HEK293 (cell line): Measurements from ENCODE around the gene GJB3.

Experiments used
- CTCF ChIA-PET: fragments of 350-600 bp; formaldehyde crosslinking; extraction: SDS; loops from one replicate; lab custom pipeline; 2021; ENCODE audit warnings: antibody characterized with exemption; lab: Yijun Ruan, JAX
- POLR2A ChIA-PET: fragments of 300-600 bp; formaldehyde crosslinking; extraction: SDS; loops from one replicate; lab custom pipeline; 2020; ENCODE audit warnings: antibody characterized with exemption, inconsistent platforms; lab: Yijun Ruan, JAX
- H3K27ac ChIP-seq: fragments of 200-500 bp; sonication (Bioruptor generic); 2 replicates; pipeline ENCODE4 v1.5.1; 2014; ENCODE audit warnings: low read depth, low read length, control low read depth, inconsistent platforms; ENCODE audit errors: extremely low read depth
- H3K36me3 ChIP-seq, 2 experiments: fragments of 200-500 bp in 1 of 2; sonication (Bioruptor generic) in 1 of 2; 1 replicate in 1 of 2; 2 replicates in 1 of 2; pipeline ENCODE4 v1.5.1; 2014 to 2017; ENCODE audit warnings: inconsistent platforms in 2 of 2, low read length in 2 of 2; ENCODE audit not compliant: control insufficient read depth in 2 of 2, insufficient read depth in 1 of 2
- H3K4me1 ChIP-seq: fragments of 200-500 bp; sonication (Bioruptor generic); 2 replicates; pipeline ENCODE4 v1.5.1; 2014; ENCODE audit warnings: mild to moderate bottlenecking, low read length, inconsistent platforms; ENCODE audit not compliant: control insufficient read depth, insufficient read depth
- H3K4me3 ChIP-seq: 2 replicates; pipeline ENCODE4 v1.5.1; 2011; ENCODE audit warnings: low read depth, mild to moderate bottlenecking, control low read depth, low read length, moderate library complexity
- H3K9me3 ChIP-seq: fragments of 200-500 bp; sonication (Bioruptor generic); 2 replicates; pipeline ENCODE4 v1.5.1; 2014; ENCODE audit warnings: low read depth, low read length, inconsistent platforms; ENCODE audit not compliant: control insufficient read depth, insufficient read depth
- BCL11A ChIP-seq: fragments of 450-650 bp; formaldehyde crosslinking; IDR thresholded peaks from 2 replicates; pipeline ENCODE4 v1.5.1; 2016; ENCODE audit warnings: low read depth, missing biosample characterization, missing genetic modification characterization
- GLI4 ChIP-seq: fragments of 450-650 bp; formaldehyde crosslinking; IDR thresholded peaks from 2 replicates; pipeline ENCODE4 v1.5.1; 2016; ENCODE audit warnings: missing biosample characterization, missing genetic modification characterization
- PRDM1 ChIP-seq: fragments of 450-650 bp; formaldehyde crosslinking; IDR thresholded peaks from 2 replicates; pipeline ENCODE4; 2016; ENCODE audit warnings: missing biosample characterization, missing genetic modification characterization
- PRDM2 ChIP-seq: fragments of 450-650 bp; formaldehyde crosslinking; IDR thresholded peaks from 2 replicates; pipeline ENCODE4 v1.5.1; 2016; ENCODE audit warnings: missing biosample characterization, missing genetic modification characterization, borderline replicate concordance
- SCRT1 ChIP-seq: fragments of 450-650 bp; formaldehyde crosslinking; IDR thresholded peaks from 2 replicates; pipeline ENCODE4 v1.5.1; 2016; ENCODE audit warnings: missing biosample characterization, missing genetic modification characterization, borderline replicate concordance
- ZBTB1 ChIP-seq: fragments of 450-650 bp; formaldehyde crosslinking; IDR thresholded peaks from 2 replicates; pipeline ENCODE4 v1.5.1; 2016; ENCODE audit warnings: missing biosample characterization, missing genetic modification characterization
- ZBTB8A ChIP-seq: fragments of 450-650 bp; formaldehyde crosslinking; IDR thresholded peaks from 2 replicates; pipeline ENCODE4 v1.5.1; 2016; ENCODE audit warnings: missing biosample characterization, missing genetic modification characterization
- ZNF133 ChIP-seq: fragments of 450-650 bp; formaldehyde crosslinking; IDR thresholded peaks from 2 replicates; pipeline ENCODE4 v1.5.1; 2016; ENCODE audit warnings: missing biosample characterization, missing genetic modification characterization
- ZNF621 ChIP-seq: fragments of 450-650 bp; formaldehyde crosslinking; IDR thresholded peaks from 2 replicates; pipeline ENCODE4 v1.5.1; 2017; ENCODE audit warnings: missing biosample characterization, missing genetic modification characterization
- ZNF654 ChIP-seq: fragments of 450-650 bp; formaldehyde crosslinking; IDR thresholded peaks from 2 replicates; pipeline ENCODE4 v1.5.1; 2016; ENCODE audit warnings: low read depth, missing biosample characterization, missing genetic modification characterization
- ZNF768 ChIP-seq: fragments of 450-650 bp; formaldehyde crosslinking; IDR thresholded peaks from 2 replicates; pipeline ENCODE4 v1.5.1; 2018; ENCODE audit warnings: missing biosample characterization, mild to moderate bottlenecking, missing genetic modification characterization
- ZSCAN16 ChIP-seq: fragments of 450-650 bp; formaldehyde crosslinking; IDR thresholded peaks from 2 replicates; pipeline ENCODE4 v1.5.1; 2016; ENCODE audit warnings: missing biosample characterization, missing genetic modification characterization
- ZSCAN18 ChIP-seq: fragments of 450-650 bp; formaldehyde crosslinking; IDR thresholded peaks from 2 replicates; pipeline ENCODE4 v1.5.1; 2016; ENCODE audit warnings: missing biosample characterization, missing genetic modification characterization
- ZXDB ChIP-seq: fragments of 450-650 bp; formaldehyde crosslinking; IDR thresholded peaks from 2 replicates; pipeline ENCODE4 v1.5.1; 2016; ENCODE audit warnings: missing biosample characterization, missing genetic modification characterization
- TF ChIP-seq, protein P1 (sequence below): fragments of 450-650 bp; formaldehyde crosslinking; IDR thresholded peaks from 2 replicates; pipeline ENCODE4 v1.5.1; 2016; ENCODE audit warnings: missing biosample characterization, missing genetic modification characterization

The GJB3 gene

DNA sequence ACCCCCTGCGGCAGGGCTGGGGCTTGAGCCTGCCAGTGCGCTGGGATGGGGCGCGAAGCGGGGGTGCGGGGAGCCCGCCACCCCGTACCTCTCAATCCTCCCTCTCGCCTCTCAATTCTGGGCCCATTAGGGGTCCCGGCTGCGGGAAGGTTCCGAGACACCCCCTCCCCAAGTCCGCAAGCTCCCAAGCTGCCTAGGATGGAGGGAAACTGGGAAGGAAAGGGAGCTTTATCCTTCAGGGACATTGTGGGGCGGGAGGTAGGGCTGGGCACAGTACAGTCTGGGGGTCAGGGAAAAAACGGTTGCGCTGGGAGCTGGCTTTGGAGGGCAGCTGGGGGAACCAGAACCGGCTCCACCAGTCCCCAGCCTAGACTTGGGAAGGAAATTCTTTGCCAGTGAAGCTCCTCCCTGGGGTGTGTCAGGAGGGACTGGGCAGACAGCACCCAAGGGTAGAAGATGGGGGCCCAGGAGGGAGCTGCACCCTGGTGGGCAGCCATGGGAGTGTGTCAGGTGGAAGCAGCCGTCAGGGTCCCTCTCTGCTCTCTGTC lies 904 bp downstream of the GJB3 start:
- Histone ChIP-seq H3K4me1 (no peaks in the 10 kb centered on the region), H3K36me3 (no peaks in the 10 kb centered on the region), H3K4me3 (no peak overlapping the region; the same call in 1 of the 2 replicates), H3K27ac (no peak overlapping the region), H3K9me3 (no peaks in the 10 kb centered on the region)
- POLR2A ChIA-PET = no interaction called here
- CTCF ChIA-PET = interaction anchor here (0.6 kb wide), 2 partner anchors 9 to 85 kb away, joined by 3 read pairs; no protein-coding TSS in a partner anchor
- no peak for TF ChIP-seq PRDM1 (tag by site-specific recombination)
- TF ChIP-seq PRDM2 = no peak
- TF ChIP-seq ZNF133 (tag by site-specific recombination) = no peak
- TF ChIP-seq ZBTB8A (tag by site-specific recombination) = no peak
- TF ChIP-seq ZNF621 (tag by site-specific recombination) = no peak
- no peak for TF ChIP-seq ZSCAN16 (tag by site-specific recombination)
- TF ChIP-seq, all 188 proteins: peak for 0

- ChIA-PET CTCF (interaction anchor here (0.6 to 1.2 kb wide), 6 partner anchors 9 to 250 kb away, joined by 3 to 6 read pairs (median 3); no protein-coding TSS in a partner anchor), POLR2A (no interaction called here)
- H3K36me3 ChIP-seq = no peaks in the 10 kb centered on the region
- no peak overlapping the region for H3K27ac ChIP-seq
- no peaks in the 10 kb centered on the region for H3K9me3 ChIP-seq
- no peak overlapping the region for H3K4me3 ChIP-seq
- H3K4me1 ChIP-seq = no peaks in the 10 kb centered on the region
- TF ChIP-seq PRDM2 (no peak), ZSCAN18 (tag by site-specific recombination) (no peak), ZNF133 (tag by site-specific recombination) (no peak), SCRT1 (no peak), ZBTB1 (tag by site-specific recombination) (no peak), GLI4 (tag by site-specific recombination) (no peak), ZXDB (tag by site-specific recombination) (no peak), ZNF654 (tag by site-specific recombination) (no peak), ZNF768 (tag by site-specific recombination) (no peak), BCL11A (tag by site-specific recombination) (no peak)
- TF ChIP-seq, protein P1, sequence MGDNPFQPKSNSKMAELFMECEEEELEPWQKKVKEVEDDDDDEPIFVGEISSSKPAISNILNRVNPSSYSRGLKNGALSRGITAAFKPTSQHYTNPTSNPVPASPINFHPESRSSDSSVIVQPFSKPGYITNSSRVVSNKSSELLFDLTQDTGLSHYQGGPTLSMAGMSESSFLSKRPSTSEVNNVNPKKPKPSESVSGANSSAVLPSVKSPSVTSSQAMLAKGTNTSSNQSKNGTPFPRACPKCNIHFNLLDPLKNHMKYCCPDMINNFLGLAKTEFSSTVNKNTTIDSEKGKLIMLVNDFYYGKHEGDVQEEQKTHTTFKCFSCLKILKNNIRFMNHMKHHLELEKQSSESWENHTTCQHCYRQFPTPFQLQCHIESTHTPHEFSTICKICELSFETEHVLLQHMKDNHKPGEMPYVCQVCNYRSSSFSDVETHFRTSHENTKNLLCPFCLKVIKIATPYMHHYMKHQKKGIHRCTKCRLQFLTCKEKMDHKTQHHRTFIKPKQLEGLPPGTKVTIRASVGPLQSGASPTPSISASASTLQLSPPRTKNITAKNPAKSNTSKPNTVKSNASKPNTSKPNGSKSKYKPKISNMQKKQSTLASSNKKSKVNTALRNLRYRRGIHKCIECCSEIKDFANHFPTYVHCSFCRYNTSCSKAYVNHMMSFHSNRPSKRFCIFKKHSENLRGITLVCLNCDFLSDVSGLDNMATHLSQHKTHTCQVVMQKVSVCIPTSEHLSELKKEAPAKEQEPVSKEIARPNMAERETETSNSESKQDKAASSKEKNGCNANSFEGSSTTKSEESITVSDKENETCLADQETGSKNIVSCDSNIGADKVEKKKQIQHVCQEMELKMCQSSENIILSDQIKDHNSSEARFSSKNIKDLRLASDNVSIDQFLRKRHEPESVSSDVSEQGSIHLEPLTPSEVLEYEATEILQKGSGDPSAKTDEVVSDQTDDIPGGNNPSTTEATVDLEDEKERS (tag by site-specific recombination) = no peak
These were observed 3.8 kb downstream of the GJB3 start for GRCh38 chr1:34784751-34785221.
